Loucy (cell line): Measurements from ENCODE around the gene VAT1.

Experiments
- CTCF ChIP-seq: fragments of 200-600 bp; sonication (generic); conservative IDR thresholded peaks from 2 replicates; pipeline ENCODE4 v1.5.1; 2014; ENCODE audit warnings: mild to moderate bottlenecking, antibody characterized with exemption, low read length
- EZH2phosphoT487 ChIP-seq: fragments of 200-600 bp; IDR thresholded peaks from 2 replicates; pipeline ENCODE4 v1.6.1; 2018; ENCODE audit warnings: antibody characterized with exemption, mild to moderate bottlenecking, moderate library complexity, borderline replicate concordance

- TF ChIP-seq CTCF (no peak), EZH2phosphoT487 (no peak)
Observed at GRCh38 chr17:43011728-43012472, 10.3 kb downstream of the VAT1 start.
